ENCODE measurements around the gene KAT2B.

Gene KAT2B

GRCh38 chr3:20154078-20154477 is 113.8 kb downstream of the KAT2B start:
- DNase-seq: no peak

DNA sequence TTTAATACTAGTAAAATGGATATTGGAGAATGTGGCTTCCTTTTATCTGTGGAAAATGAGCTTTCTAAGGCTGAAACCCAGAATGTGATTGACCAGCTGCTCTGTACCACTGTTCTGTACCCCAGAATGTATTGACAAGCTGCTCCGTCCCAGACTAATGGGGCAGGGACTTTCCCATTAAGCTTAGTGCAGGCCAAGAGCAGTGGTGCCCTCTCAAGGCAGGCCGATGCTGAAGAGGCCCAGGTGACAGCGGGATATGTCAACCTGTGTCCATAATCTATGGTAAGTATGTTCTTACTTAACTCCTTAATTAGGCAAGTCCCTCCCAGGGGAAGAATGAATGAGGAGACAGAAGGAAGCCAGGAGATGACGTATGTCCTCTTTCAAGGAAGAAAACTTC is 114.7 kb downstream of the KAT2B start:
- no peak for DNase-seq

GRCh38 chr3:20160230-20160629 is 120.0 kb downstream of the KAT2B start:
- no peak for DNase-seq

DNA sequence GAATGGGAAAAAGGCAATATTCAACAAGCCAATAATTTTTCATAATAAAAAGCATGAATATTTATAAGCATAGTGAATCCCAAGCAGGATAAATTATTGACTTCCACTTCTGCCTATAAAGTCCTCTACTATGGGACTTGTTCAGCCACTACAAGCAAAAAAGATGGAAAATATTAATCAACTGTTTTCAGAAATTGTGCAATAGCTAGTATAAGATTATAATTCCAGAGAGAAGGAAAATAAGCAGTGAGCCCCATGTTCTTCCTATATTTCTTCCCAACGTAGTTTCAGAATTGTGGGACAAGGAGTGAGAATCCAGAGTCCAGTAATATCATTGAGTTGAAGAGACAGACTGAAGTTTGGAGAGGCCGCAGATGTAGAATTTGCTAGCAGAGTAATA is 121.5 kb downstream of the KAT2B start:
- DNase-seq: no peak

- no peak for DNase-seq
These were observed 133.7 kb downstream of the KAT2B start for GRCh38 chr3:20173844-20174410.

DNA sequence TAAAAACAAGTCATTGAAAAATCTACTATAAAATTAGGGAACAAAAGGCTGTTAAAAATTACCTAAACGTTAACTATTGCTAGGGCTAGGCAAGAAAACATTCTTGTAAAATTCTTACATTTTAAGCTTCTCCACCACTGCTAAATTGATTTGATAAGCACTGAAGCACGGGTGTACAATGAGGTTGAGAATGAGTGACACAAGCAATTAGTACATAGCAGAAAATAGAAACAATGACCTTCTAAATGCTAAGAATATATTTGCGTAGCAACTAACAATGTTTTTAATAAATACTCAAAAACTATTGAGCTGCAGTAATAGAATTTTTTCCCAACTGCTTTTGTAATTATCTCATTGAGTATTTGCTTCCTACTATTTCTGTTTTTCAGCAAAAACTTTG is 141.0 kb downstream of the KAT2B start:
- no peak for DNase-seq

GRCh38 chr3:20182206-20182605 is 142.0 kb downstream of the KAT2B start:
- no peak for DNase-seq

DNA sequence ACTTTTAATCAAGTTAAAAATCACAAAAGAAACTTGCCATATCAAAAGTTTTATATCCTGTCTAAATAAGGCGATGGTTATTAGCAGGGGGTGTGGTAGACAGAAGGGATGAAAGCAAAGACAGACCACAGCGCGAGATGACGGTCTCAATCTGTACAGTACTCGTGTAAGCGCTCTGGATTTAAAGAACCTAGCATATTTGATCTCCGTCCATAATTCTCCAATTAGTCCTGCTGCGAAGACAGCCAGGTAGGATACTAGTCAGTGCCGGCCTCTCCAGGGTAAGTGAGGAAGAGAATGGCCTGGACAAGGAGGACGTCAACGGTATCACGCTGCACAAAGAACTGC is 145.1 kb downstream of the KAT2B start:
- DNase-seq: peak in 1 of 2 donors; percentile 25

- peak; percentile 98 to 99 for DNase-seq
These were observed 145.7 kb downstream of the KAT2B start, which contains the start of gene SGO1 for GRCh38 chr3:20185679-20186599. TSS of gene SGO1 (minus strand) at chr3:20186206. CDS start at chr3:20184027, 2,179 bp downstream.

DNA sequence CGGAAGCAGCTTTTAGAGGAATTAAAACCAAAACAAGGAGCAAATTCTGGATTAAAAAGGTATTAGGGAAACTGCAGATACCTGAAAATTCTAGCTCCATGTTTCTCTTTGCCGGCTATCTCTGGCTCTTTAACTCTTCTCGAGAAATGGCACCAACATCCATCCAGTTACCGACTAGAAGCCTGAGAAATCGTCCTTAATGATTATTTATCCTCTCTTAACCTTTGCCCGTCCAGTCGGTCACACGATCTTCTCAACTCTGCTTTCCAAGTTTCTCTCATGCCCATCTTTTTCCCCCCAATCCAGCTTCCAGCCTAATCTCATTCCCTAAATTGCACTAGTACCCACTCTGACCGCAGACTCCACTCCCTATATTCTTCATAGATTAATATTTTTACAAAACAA is 146.4 kb downstream of the KAT2B start:
- no peak for DNase-seq

- no peak for DNase-seq
These were observed 150.7 kb downstream of the KAT2B start for GRCh38 chr3:20190991-20191390.

DNA sequence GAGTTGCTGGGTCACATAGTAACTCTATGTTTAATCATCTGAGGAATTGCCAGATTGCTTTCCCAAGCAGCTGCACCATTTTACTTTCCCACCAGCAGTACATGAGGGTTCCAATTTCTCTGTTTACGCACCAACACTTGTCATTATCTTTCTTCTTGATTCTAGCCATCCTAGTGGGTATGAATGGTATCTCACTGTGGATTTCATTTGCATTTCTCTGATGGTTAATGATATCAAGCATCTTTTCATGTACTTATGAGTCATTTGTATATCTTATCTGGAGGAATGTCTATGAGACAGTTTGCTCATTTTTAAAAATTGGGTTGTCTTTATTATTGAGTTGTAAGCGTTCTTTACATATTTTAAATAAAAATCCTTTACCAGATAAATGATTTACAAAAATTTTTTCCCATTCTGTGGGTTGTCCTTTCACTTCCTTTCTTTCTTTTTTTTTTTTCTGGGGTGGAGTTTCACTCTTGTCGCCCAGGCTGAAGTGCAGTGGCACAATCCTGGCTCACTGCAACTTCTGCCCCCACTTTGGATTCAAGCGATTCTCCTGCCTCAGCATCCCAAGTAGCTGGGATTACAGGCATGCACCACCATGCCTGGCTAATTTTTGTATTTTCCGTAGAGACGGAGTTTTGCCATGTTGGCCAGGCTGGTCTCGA is 154.7 kb downstream of the KAT2B start:
- no peak for DNase-seq

DNA sequence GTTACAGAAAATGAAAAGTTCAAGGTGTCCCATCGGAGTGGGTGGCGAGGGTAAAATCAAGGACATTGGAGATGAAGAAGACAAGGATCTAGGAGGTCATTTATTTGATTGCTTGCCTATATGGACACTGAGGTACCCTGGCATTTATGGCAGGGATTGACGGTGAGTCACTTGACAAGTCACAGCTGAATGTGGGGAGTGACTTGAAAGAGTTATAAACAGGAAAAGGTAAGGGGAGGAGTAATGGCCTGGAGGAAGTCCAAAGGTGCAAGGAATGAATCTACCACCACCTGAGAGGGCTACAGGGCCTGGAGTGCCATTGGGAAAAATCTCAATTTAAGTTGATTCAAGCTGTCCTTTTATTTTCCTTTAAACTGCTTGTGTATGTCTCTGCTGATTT is 157.5 kb downstream of the KAT2B start:
- no peak for DNase-seq

- DNase-seq: no peak
These were observed 160.9 kb downstream of the KAT2B start for GRCh38 chr3:20201143-20201542.
